Mesendoderm (in vitro differentiated cells): ENCODE measurements around the gene TMEM44. TPM values are rescaled to one million over a fixed set of nuclear protein-coding genes. Genes with fewer than 3 reads are reported as not detected.

Experiments used
- DNase-seq: peaks from one replicate; pipeline ENCODE4 v3.0.0; 2013
- H2AK5ac ChIP-seq: 2 replicates; pipeline ENCODE4 v1.6.1; 2013; ENCODE audit warnings: low read length, inconsistent platforms
- H2BK120ac ChIP-seq: 2 replicates; pipeline ENCODE4 v1.6.1; 2013; ENCODE audit warnings: low read depth, mild to moderate bottlenecking, low read length, moderate library complexity, mixed read lengths
- H2BK15ac ChIP-seq: replicated peaks from 2 replicates; pipeline ENCODE4 v1.6.1; 2013; ENCODE audit warnings: low read depth, mild to moderate bottlenecking, moderate library complexity
- H2BK5ac ChIP-seq: 2 replicates; pipeline ENCODE4 v1.6.1; 2013; ENCODE audit warnings: low read length, inconsistent platforms
- H3K18ac ChIP-seq: 2 replicates; pipeline ENCODE4 v1.6.1; 2013; ENCODE audit warnings: mild to moderate bottlenecking, low read length, mixed read lengths
- H3K23ac ChIP-seq: one replicate; pipeline ENCODE4 v1.6.1; 2013; ENCODE audit warnings: low read length
- H3K27ac ChIP-seq: 2 replicates; pipeline ENCODE4 v1.5.1; 2013; ENCODE audit warnings: low read depth, mild to moderate bottlenecking, inconsistent platforms, low read length, moderate library complexity
- H3K27me3 ChIP-seq: 2 replicates; pipeline ENCODE4 v1.6.1; 2013; ENCODE audit warnings: low read length, control low read depth, mild to moderate bottlenecking, inconsistent platforms; ENCODE audit not compliant: insufficient read depth, poor library complexity
- H3K36me3 ChIP-seq: 2 replicates; pipeline ENCODE4 v1.6.1; 2013; ENCODE audit warnings: low read length, inconsistent platforms; ENCODE audit not compliant: control insufficient read depth, insufficient read depth
- H3K4ac ChIP-seq: one replicate; pipeline ENCODE4 v1.6.1; 2013; ENCODE audit warnings: low read depth, mild to moderate bottlenecking, low read length, moderate library complexity
- H3K4me1 ChIP-seq: 2 replicates; pipeline ENCODE4 v1.6.1; 2013; ENCODE audit warnings: low read depth, low read length, inconsistent platforms; ENCODE audit not compliant: control insufficient read depth
- H3K4me2 ChIP-seq: 2 replicates; pipeline ENCODE4 v1.6.1; 2013; ENCODE audit warnings: low read length
- H3K4me3 ChIP-seq: 2 replicates; pipeline ENCODE4 v1.5.1; 2013; ENCODE audit warnings: mild to moderate bottlenecking, low read length
- H3K56ac ChIP-seq: one replicate; pipeline ENCODE4 v1.6.1; 2013; ENCODE audit warnings: low read length
- H3K79me1 ChIP-seq: 2 replicates; pipeline ENCODE4 v1.6.1; 2013; ENCODE audit warnings: low read length, inconsistent platforms
- H3K79me2 ChIP-seq: 2 replicates; pipeline ENCODE4 v1.6.1; 2013; ENCODE audit warnings: mild to moderate bottlenecking, low read length; ENCODE audit not compliant: control insufficient read depth, insufficient read depth
- H3K9ac ChIP-seq: 2 replicates; pipeline ENCODE4 v1.6.1; 2013; ENCODE audit warnings: low read length, inconsistent platforms
- H4K5ac ChIP-seq: one replicate; pipeline ENCODE4 v1.6.1; 2013; ENCODE audit warnings: low read length
- H4K8ac ChIP-seq: one replicate; pipeline ENCODE4 v1.6.1; 2013; ENCODE audit warnings: low read depth, mild to moderate bottlenecking, control low read depth, low read length, moderate library complexity
- WGBS: extraction: QIAGEN DNeasy Blood & Tissue Kit; methylation state at CpG from one replicate; pipeline ENCODE4 v1.1.7; 2013; ENCODE audit warnings: low lambda C conversion rate, missing lambda C conversion rate; ENCODE audit not compliant: insufficient coverage; ENCODE audit errors: extremely low coverage; 5-methylcytosine and 5-hydroxymethylcytosine counted together
- polyA plus RNA-seq, 2 experiments: library from polyadenylated mRNA; stranded (reverse); fragments of 200-250 nt; gene quantifications; one replicate each; pipeline ENCODE4 v1.2.3, GENCODE V29; 2013

TMEM44 gene
- 5.0 TPM for polyA plus RNA-seq (2013, experiment 1 of 2)
- polyA plus RNA-seq (2013, experiment 2 of 2) = 5.0 TPM

DNA sequence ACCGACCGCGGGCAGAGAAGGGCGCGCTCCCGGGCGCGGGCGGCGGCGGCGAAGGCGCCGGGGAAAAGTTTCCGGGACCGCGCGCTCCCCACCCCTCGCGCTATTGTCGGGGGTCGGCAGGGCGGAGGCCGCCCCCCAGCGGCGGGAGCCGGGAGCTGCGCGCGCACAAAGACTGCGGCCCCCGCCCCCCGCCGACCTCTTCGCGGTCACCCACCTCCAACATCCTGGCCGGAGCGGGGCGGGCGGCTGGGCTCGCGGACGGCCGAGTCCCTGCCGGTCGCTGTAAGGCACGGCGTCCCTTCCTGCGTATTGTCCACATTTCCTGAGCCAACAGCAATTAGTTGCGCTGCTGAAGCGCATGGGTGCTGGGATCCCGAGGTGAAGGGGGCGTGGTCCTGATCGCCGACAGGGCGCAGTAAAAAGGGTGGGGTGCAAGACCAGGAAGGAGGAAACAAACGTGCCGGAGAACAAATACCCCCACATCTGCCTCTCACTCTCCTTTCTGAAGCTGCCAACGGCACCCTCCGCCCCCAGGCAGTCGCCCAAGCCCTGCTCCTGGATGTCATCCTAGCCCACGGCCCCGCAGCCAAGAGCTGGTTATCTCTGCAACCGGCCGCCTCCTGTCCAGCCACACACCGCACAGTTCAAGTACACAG is at the start of gene TMEM44:
TMEM44 (minus strand) TSS at position 71 of the 656 bp plus-strand sequence. CDS start 204 bp downstream, outside the sequence.
- no peaks in the 10 kb centered on the region for H3K36me3 ChIP-seq
- H3K27ac ChIP-seq = peak within 1 kb of the TSS; percentile 68
- peak within 1 kb of the TSS; percentile 40 for H3K4ac ChIP-seq
- peak within 1 kb of the TSS; percentile 81 for H3K4me3 ChIP-seq
- H3K56ac ChIP-seq = peak within 1 kb of the TSS; percentile 96
- H3K79me2 ChIP-seq = no peaks in the 10 kb centered on the region
- H3K4me1 ChIP-seq = no peaks in the 10 kb centered on the region
- no peak within 1 kb of the TSS for H2BK15ac ChIP-seq
- peak within 1 kb of the TSS; percentile 94 for H3K4me2 ChIP-seq
- H4K8ac ChIP-seq = no peak within 1 kb of the TSS
- no CpG with 5 or more reads among the region's 66 CpGs for WGBS
- no peak within 1 kb of the TSS for H4K5ac ChIP-seq
- H2BK120ac ChIP-seq = no peak within 1 kb of the TSS
- DNase-seq = peak; percentile 89
- no peaks in the 10 kb centered on the region for H3K27me3 ChIP-seq
- H2AK5ac ChIP-seq = no peak within 1 kb of the TSS
- H3K79me1 ChIP-seq = no peaks in the 10 kb centered on the region
- H2BK5ac ChIP-seq = no peak within 1 kb of the TSS
- H3K18ac ChIP-seq = peak within 1 kb of the TSS; percentile 9
- peak within 1 kb of the TSS; percentile 91 for H3K9ac ChIP-seq
- H3K23ac ChIP-seq = peak within 1 kb of the TSS; percentile 11

- Histone ChIP-seq H4K8ac (no peak overlapping the region), H3K4ac (no peak overlapping the region), H4K5ac (no peak overlapping the region), H3K36me3 (no peaks in the 10 kb centered on the region), H3K79me1 (no peaks in the 10 kb centered on the region), H2BK120ac (no peak overlapping the region), H3K9ac (no peak overlapping the region), H3K27ac (no peak overlapping the region), H2BK15ac (no peak overlapping the region), H3K4me2 (no peak overlapping the region), H2AK5ac (no peak overlapping the region), H3K4me3 (no peak overlapping the region), H3K23ac (no peak overlapping the region), H3K56ac (no peak overlapping the region), H3K27me3 (peaks cover 4% of the 10 kb centered on the region), H3K79me2 (no peaks in the 10 kb centered on the region), H3K4me1 (peaks cover 2% of the 10 kb centered on the region), H3K18ac (no peak overlapping the region), H2BK5ac (no peak overlapping the region)
- DNase-seq = peak; percentile 92
- no CpG with 5 or more reads among the region's 14 CpGs for WGBS
Measured at GRCh38 chr3:194682694-194683310, 49.6 kb upstream of the TMEM44 start.

DNA sequence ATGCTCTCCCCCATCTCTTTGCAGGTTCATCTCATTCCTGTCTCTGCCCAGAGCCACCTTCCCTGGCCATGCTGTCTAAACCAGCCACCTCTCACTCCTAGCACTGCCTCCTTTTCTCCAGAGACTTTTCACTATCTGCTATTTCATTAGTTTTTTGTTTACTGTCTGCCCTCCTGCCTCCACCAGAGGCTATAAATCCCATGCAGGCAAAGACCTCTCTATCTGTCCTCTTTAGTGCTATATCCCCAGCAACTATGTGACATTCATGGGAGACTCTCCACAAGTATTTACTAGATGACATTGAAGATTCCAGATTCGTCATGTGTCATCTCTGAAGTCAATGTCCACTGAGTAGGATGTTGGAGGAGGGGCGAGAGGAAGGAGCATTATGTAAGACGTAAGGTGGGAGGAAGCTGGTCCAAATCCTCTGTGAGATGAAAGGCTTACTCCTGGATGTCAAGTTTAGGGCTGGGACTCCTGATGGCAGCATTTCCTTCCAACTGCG is 49.0 kb upstream of the TMEM44 start:
- H2BK15ac ChIP-seq = no peak overlapping the region
- H3K4ac ChIP-seq = no peak overlapping the region
- peaks cover 4% of the 10 kb centered on the region for H3K27me3 ChIP-seq
- no peak overlapping the region for H3K18ac ChIP-seq
- no peaks in the 10 kb centered on the region for H3K36me3 ChIP-seq
- no peak overlapping the region for H2BK120ac ChIP-seq
- no peak overlapping the region for H3K9ac ChIP-seq
- H2AK5ac ChIP-seq = no peak overlapping the region
- no peak overlapping the region for H3K4me2 ChIP-seq
- H2BK5ac ChIP-seq = no peak overlapping the region
- no peaks in the 10 kb centered on the region for H3K79me1 ChIP-seq
- no peaks in the 10 kb centered on the region for H3K79me2 ChIP-seq
- H4K5ac ChIP-seq = no peak overlapping the region
- no peak overlapping the region for H3K4me3 ChIP-seq
- peaks cover 2% of the 10 kb centered on the region for H3K4me1 ChIP-seq
- WGBS = no CpG with 5 or more reads among the region's 4 CpGs
- no peak overlapping the region for H3K27ac ChIP-seq
- H3K56ac ChIP-seq = peak overlapping the region; percentile 7
- H4K8ac ChIP-seq = no peak overlapping the region
- DNase-seq = no peak
- H3K23ac ChIP-seq = no peak overlapping the region

GRCh38 chr3:194680888-194681615 is 47.8 kb upstream of the TMEM44 start:
- no peak overlapping the region for H3K27ac ChIP-seq
- H2BK5ac ChIP-seq = no peak overlapping the region
- no peaks in the 10 kb centered on the region for H3K79me2 ChIP-seq
- H3K9ac ChIP-seq = no peak overlapping the region
- H3K4me1 ChIP-seq = peaks cover 2% of the 10 kb centered on the region
- WGBS = no CpG with 5 or more reads among the region's 11 CpGs
- no peak overlapping the region for H3K56ac ChIP-seq
- no peaks in the 10 kb centered on the region for H3K79me1 ChIP-seq
- no peak for DNase-seq
- H3K27me3 ChIP-seq = no peaks in the 10 kb centered on the region
- no peak overlapping the region for H3K4me3 ChIP-seq
- no peak overlapping the region for H3K4me2 ChIP-seq
- H4K5ac ChIP-seq = no peak overlapping the region
- H3K36me3 ChIP-seq = no peaks in the 10 kb centered on the region
- H4K8ac ChIP-seq = no peak overlapping the region
- H2BK15ac ChIP-seq = no peak overlapping the region
- no peak overlapping the region for H3K23ac ChIP-seq
- H2BK120ac ChIP-seq = no peak overlapping the region
- no peak overlapping the region for H3K18ac ChIP-seq
- no peak overlapping the region for H2AK5ac ChIP-seq
- H3K4ac ChIP-seq = no peak overlapping the region

DNA sequence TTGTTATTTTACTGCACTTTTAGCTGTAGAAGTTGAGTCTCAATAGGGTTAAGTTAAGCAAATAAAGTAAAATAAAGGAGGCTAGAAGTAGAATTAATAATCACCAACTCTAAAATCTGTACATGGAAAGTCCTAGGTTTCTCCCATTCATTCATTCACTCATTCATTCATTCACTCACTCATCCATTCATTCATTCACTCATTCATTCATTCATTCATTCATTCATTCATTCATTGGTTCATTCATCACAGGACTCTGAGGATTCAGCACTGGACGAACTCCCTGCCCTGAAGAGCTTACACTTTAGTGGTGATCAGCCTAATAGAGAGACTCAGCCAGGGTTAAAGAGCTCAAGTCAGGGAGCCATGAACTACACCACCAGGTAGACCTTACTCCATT is 43.3 kb upstream of the TMEM44 start:
- Histone ChIP-seq H3K79me1 (peaks cover 2% of the 10 kb centered on the region), H3K9ac (no peak overlapping the region), H3K18ac (no peak overlapping the region), H3K23ac (no peak overlapping the region), H2BK5ac (no peak overlapping the region), H3K4me1 (no peaks in the 10 kb centered on the region), H3K4me2 (no peak overlapping the region), H3K27me3 (no peaks in the 10 kb centered on the region), H2AK5ac (no peak overlapping the region), H3K79me2 (peaks cover 4% of the 10 kb centered on the region), H2BK15ac (no peak overlapping the region), H3K56ac (no peak overlapping the region), H3K4ac (no peak overlapping the region), H4K5ac (no peak overlapping the region), H3K27ac (no peak overlapping the region), H3K4me3 (no peak overlapping the region), H4K8ac (no peak overlapping the region), H3K36me3 (no peaks in the 10 kb centered on the region), H2BK120ac (no peak overlapping the region)
- no peak for DNase-seq
- WGBS = no CpG with 5 or more reads among the region's 1 CpG
